Measurements from ENCODE around the gene SAPCD2.

GRCh38 chr9:137115394-137116026, 45.2 kb upstream of the SAPCD2 start:
- TF ChIP-seq CTCF (IDR thresholded peaks at IDR 0.05) (no peak), EP300 (IDR thresholded peaks at IDR 0.05) (no peak), POLR2A (IDR thresholded peaks at IDR 0.05) (no peak)

All from ovary (tissue), 3 donors.